Adrenal gland (tissue), 12 donors: Measurements from ENCODE around the gene LPAR2. TPM values are rescaled to one million over a fixed set of nuclear protein-coding genes. Genes with fewer than 3 reads are reported as not detected.
A peak's percentile ranks its signal among the peaks of the same experiment; 100 is the strongest.

Source experiments
- DNase-seq, 7 donors: peaks; one replicate each; pipeline ENCODE4 v3.0.0-alpha.2; 2019 to 2020
- H3K27ac ChIP-seq, 5 donors: fragments of 200-600 bp; sonication (generic) in 4 of 5; 1 replicate in 3 of 5; 2 replicates in 2 of 5; pipeline versions ENCODE4 v1.5.1 to v1.8.0; 2016 to 2020; ENCODE audit warnings: mild to moderate bottlenecking in 1 of 5
- H3K27me3 ChIP-seq: fragments of 200-600 bp; 2 replicates; pipeline ENCODE4 v1.8.0; 2021
- H3K36me3 ChIP-seq, 2 donors: fragments of 200-600 bp; replicated peaks in 1 of 2; 1 replicate in 1 of 2; 2 replicates in 1 of 2; pipeline versions ENCODE4 v1.5.1 to v1.8.0; 2018 to 2022
- H3K4me1 ChIP-seq, 2 donors: fragments of 200-600 bp; replicated peaks in 1 of 2; 1 replicate in 1 of 2; 2 replicates in 1 of 2; pipeline versions ENCODE4 v1.5.1 to v1.8.0; 2018 to 2021
- H3K4me3 ChIP-seq, 4 donors: fragments of 200-600 bp; sonication (generic) in 3 of 4; one replicate each; pipeline ENCODE4 v1.5.1; 2016 to 2018
- H3K9me3 ChIP-seq, 3 donors: fragments of 200-600 bp; sonication (generic) in 1 of 3; replicated peaks in 1 of 3; 1 replicate in 2 of 3; 2 replicates in 1 of 3; pipeline versions ENCODE4 v1.5.1 to v1.8.0; 2016 to 2021
- CTCF ChIP-seq, 6 experiments: fragments of 450-650 bp in 4 of 6; fragments of 200-600 bp in 2 of 6; sonication (generic) in 1 of 6; IDR thresholded peaks; 1 replicate in 5 of 6; 2 replicates in 1 of 6; pipeline versions ENCODE4 v1.5.1 to v1.8.0; 2016 to 2021; ENCODE audit warnings: antibody characterized with exemption in 6 of 6, mild to moderate bottlenecking in 2 of 6, moderate library complexity in 1 of 6
- POLR2A ChIP-seq, 2 donors: fragments of 450-650 bp; IDR thresholded peaks; one replicate each; pipeline ENCODE4 v1.6.1; 2017; ENCODE audit warnings: antibody characterized with exemption in 2 of 2, mild to moderate bottlenecking in 2 of 2, moderate library complexity in 1 of 2
- WGBS, 4 donors: extraction: QIAGEN DNeasy Blood & Tissue Kit in 2 of 4; methylation state at CpG; one replicate each; pipeline versions ENCODE4 v1.1.5 to v1.1.7; 2013 to 2017; 5-methylcytosine and 5-hydroxymethylcytosine counted together
- intact Hi-C, 2 donors: fragments of 100-400 bp; cut with DNase I; formaldehyde crosslinking; loops; one replicate each; pipeline versions ENCODE4 v1.14.1 to v1.15.0; 2022 to 2023
- polyA plus RNA-seq, 3 donors: library from polyadenylated mRNA; stranded (reverse); fragments of 200-250 nt in 2 of 3; fragments of 350-450 nt in 1 of 3; fragmentation: Illumina TruSeq in 1 of 3; extraction: RNeasy Lipid Tissue Mini Kit (QIAGEN cat#74804) in 1 of 3; gene quantifications; one replicate each; pipeline ENCODE4 v1.2.3, GENCODE V29; 2013 to 2014
- total RNA-seq, 9 donors: library from RNA; depleted of rRNA in 4 of 9; stranded (reverse); fragments of >200 nt in 4 of 9; fragments of 120-200 nt in 1 of 9; fragmentation: NEBNext Ultra II Directional in 1 of 9; extraction: Animal tissue kit (Norgen Biotek cat#: 25700) in 1 of 9; gene quantifications; one replicate each; pipeline versions ENCODE4 v1.1.0 to v1.2.4, GENCODE V29; 2013 to 2023
- donor health status: healthy with polysubstance abuse.
- donor health status: Bipolar disorder and iron deficiency.
- donor health status: DM: yes; HTN: yes; CAD: no.
- donor health status: DM: no; HTN: no; CAD: no.
- donor health status: DM: no; HTN: no; CAD: no.
- donor health status: DM: yes; HTN: yes; CAD: no.

LPAR2 gene
- total and polyA plus RNA-seq, 12 donors, result 0.93 to 10.5 (median 3.7) TPM

DNA sequence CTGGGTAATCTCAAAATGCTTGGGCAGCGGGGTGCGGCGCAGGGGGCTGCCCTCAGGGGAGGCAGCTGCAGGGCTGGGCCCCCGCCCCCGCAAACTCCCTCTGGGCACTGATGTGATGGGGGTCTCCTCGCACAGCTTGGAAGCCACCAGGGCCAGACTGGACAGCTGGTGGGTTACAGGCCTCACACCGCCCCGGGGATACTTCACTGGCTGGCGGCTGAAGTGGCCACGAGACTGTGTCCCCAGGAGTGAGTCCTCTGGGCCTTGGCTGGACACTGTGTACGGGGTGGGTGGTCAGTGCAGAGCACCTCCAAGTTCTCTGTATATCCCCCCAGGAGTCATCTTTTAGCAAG is 2.0 kb upstream of the LPAR2 start:
- no peaks in the 10 kb centered on the region for H3K36me3 ChIP-seq
- H3K4me3 ChIP-seq, result no peak overlapping the region
- peaks cover 0 to 12% of the 10 kb centered on the region in 2 donors for H3K4me1 ChIP-seq
- 97 to 100% (median 99%) methylated on average over 5 to 11 of the region's 11 CpGs; no CpG with 5 or more reads in 1 of the 4 donors for WGBS, 4 donors
- no peak for TF ChIP-seq POLR2A (IDR thresholded peaks at IDR 0.05)
- TF ChIP-seq CTCF (IDR thresholded peaks at IDR 0.05), result no peak
- H3K27ac ChIP-seq, result no peak overlapping the region
- no peaks in the 10 kb centered on the region for H3K9me3 ChIP-seq
- no peaks in the 10 kb centered on the region for H3K27me3 ChIP-seq
- intact Hi-C loops, result no loop called here
- no peak for DNase-seq

DNA sequence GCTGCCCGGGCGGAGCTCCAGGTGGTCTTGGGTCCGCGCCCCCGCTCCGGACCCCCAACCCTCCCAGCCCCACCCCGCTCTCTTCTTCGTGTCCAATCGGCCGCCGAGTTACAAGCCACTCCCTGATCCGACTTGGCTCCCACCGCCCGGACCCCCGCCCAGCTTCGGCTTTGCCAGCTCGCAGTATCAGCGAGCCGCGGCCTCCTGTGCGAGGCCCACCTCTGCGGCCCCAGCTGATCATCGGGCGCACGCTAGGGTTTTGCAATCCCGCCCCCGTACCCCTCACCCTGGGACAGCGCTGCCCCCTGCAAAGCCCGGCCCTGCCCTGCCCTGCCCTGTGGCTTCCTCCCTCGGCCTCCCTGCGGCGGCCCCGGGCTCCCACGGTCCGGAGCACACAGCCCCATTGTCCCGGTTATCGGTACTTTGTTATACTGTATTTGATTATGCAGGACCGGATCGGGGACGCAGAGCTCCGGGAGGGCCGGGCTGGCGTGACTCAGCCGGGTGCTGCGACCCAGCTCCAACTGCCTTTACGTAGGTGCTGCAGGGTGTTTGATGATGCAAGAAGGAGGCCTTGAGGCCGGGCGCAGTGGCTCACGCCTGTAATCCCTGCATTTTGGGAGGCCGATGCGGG is 598 bp upstream of the LPAR2 start:
- DNase-seq, result peak; percentile 63 to 85 (median 75)
- intact Hi-C loops, result no loop called here
- Histone ChIP-seq H3K36me3 (no peaks in the 10 kb centered on the region), H3K4me1 (peaks cover 0 to 12% of the 10 kb centered on the region in 2 donors), H3K27me3 (no peaks in the 10 kb centered on the region), H3K4me3 (peak overlapping the region in 1 of 4 donors; percentile 57), H3K27ac (peak overlapping the region in 1 of 5 donors; percentile 26), H3K9me3 (no peaks in the 10 kb centered on the region)
- WGBS, 4 donors, result 10 to 28% (median 13%) methylated on average over 9 to 51 of the region's 51 CpGs
- TF ChIP-seq POLR2A (IDR thresholded peaks at IDR 0.05) (no peak), CTCF (IDR thresholded peaks at IDR 0.05) (no peak)

- H3K4me1 ChIP-seq, result peaks cover 0 to 12% of the 10 kb centered on the region in 2 donors
- WGBS, 4 donors, result 95 to 96% (median 95%) methylated on average over 34 to 48 of the region's 48 CpGs
- no peak for DNase-seq
- H3K27ac ChIP-seq, result no peak overlapping the region
- no peaks in the 10 kb centered on the region for H3K27me3 ChIP-seq
- H3K9me3 ChIP-seq, result no peaks in the 10 kb centered on the region
- no peaks in the 10 kb centered on the region for H3K36me3 ChIP-seq
- H3K4me3 ChIP-seq, result no peak overlapping the region
- TF ChIP-seq CTCF (IDR thresholded peaks at IDR 0.05) (no peak), POLR2A (IDR thresholded peaks at IDR 0.05) (no peak)
- intact Hi-C loops, result no loop called here
These were observed 1.2 kb downstream of the LPAR2 start for GRCh38 chr19:19626516-19627472.

DNA sequence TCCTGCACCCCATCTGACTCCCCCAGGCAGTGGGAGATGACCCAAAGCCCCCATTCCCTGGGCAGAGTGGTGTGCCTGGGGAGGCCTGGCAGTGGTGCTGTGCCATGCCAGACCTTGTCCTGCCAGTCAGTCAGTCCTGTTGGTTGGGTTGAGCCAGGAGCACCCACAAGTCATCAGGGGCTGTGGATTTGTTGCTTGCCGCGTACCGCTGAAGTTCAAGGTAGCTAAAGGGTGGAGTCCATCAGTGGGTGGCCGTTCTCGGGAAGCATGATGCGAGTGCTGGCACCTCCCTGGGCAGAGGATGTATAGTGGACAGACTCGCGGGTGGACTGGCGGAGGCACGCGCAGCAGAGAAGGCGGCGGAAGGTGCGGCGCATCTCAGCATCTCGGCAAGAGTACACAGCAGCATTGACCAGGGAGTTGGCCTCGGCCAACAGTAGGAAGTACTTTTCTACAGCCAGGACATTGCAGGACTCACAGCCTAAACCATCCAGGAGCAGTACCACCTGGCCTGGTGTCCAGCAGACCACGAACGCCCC is 3.9 kb downstream of the LPAR2 start:
- DNase-seq, result no peak
- TF ChIP-seq CTCF (IDR thresholded peaks at IDR 0.05), result no peak
- no peak for TF ChIP-seq POLR2A (IDR thresholded peaks at IDR 0.05)
- H3K9me3 ChIP-seq, result no peaks in the 10 kb centered on the region
- no peak overlapping the region for H3K27ac ChIP-seq
- no peak overlapping the region for H3K4me3 ChIP-seq
- H3K36me3 ChIP-seq, result no peaks in the 10 kb centered on the region
- intact Hi-C loops, result no loop called here
- no peaks in the 10 kb centered on the region for H3K27me3 ChIP-seq
- WGBS, 4 donors, result 86 to 95% (median 95%) methylated on average over 14 to 19 of the region's 19 CpGs
- peaks cover 0 to 12% of the 10 kb centered on the region in 2 donors for H3K4me1 ChIP-seq
